ENCODE results near the gene MYZAP.

The MYZAP gene

GRCh38 chr15:57692709-57693108, 101.0 kb downstream of the MYZAP start:
- Histone ChIP-seq H3K4me3 (ENCODE audit: low read depth in 1 of 2, low read length in 1 of 2) (no peak overlapping the region), H3K36me3 (no peaks in the 10 kb centered on the region), H3K27me3 (peaks cover 19% of the 10 kb centered on the region), H3K4me1 (ENCODE audit: control insufficient read depth in 1 of 2, insufficient read depth in 1 of 2, low read depth in 1 of 2, low read length in 1 of 2) (no peaks in the 10 kb centered on the region), H3K9me3 (no peaks in the 10 kb centered on the region), H3K27ac (no peak overlapping the region)
- TF ChIP-seq CTCF (IDR thresholded peaks at IDR 0.05), result no peak

DNA sequence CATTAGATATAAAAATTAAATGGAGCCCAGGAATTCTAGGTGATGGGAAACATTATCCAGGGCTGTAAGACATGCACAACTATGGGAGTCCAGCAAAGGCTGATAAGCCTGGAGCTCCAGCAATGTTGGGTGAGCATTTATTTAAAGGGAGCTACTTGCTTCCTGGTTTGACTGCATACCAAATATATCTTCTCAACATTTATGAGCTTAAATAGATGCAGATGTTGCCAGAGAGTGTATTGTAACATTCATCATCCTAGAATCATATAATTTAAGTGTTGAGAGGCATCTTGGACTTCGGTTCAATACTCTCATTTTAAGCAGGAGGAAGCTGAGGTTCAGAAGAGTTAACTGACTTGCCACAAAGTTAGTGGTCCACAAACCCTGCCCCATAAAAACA, 102.6 kb downstream of the MYZAP start:
- TF ChIP-seq CTCF (IDR thresholded peaks at IDR 0.05), result no peak

DNA sequence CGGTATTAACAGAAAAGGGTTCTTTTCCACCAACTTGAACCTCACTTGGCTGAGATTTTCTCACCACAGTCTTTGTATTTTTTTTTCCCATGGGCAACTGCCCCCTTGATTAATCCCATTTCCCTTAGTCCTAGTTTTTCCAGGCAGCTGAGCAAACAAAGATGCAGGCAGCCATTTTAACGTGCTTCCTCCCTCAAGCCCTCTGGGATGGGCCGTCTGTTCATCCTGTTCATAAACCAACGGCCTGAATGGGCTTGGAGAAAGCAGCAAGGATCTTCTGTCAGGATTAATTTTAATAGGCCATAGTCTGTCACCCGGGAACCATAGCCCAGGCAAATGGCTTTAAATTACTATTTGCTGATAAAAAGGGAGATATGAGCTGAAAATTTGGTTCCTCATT, 104.4 kb downstream of the MYZAP start:
- Histone ChIP-seq H3K4me3 (ENCODE audit: low read depth in 1 of 2, low read length in 1 of 2) (no peak overlapping the region), H3K4me1 (ENCODE audit: control insufficient read depth in 1 of 2, insufficient read depth in 1 of 2, low read depth in 1 of 2, low read length in 1 of 2) (no peaks in the 10 kb centered on the region)
- TF ChIP-seq CTCF (IDR thresholded peaks at IDR 0.05), result no peak

More for the DNA sequence above, 102.6 kb downstream of the MYZAP start:
- H3K4me1 ChIP-seq (ENCODE audit: control insufficient read depth in 1 of 2, insufficient read depth in 1 of 2, low read depth in 1 of 2, low read length in 1 of 2), result no peaks in the 10 kb centered on the region
- H3K36me3 ChIP-seq, result no peaks in the 10 kb centered on the region
- no peak overlapping the region for H3K27ac ChIP-seq
- H3K27me3 ChIP-seq, result peaks cover 34% of the 10 kb centered on the region
- no peak overlapping the region for H3K4me3 ChIP-seq (ENCODE audit: low read depth in 1 of 2, low read length in 1 of 2)
- no peaks in the 10 kb centered on the region for H3K9me3 ChIP-seq

GRCh38 chr15:57697588-57697987, 105.9 kb downstream of the MYZAP start:
- no peak for TF ChIP-seq CTCF (IDR thresholded peaks at IDR 0.05)

More for the DNA sequence above, 104.4 kb downstream of the MYZAP start:
- Histone ChIP-seq H3K27me3 (peaks cover 53% of the 10 kb centered on the region), H3K27ac (no peak overlapping the region), H3K36me3 (no peaks in the 10 kb centered on the region), H3K9me3 (no peaks in the 10 kb centered on the region)

DNA sequence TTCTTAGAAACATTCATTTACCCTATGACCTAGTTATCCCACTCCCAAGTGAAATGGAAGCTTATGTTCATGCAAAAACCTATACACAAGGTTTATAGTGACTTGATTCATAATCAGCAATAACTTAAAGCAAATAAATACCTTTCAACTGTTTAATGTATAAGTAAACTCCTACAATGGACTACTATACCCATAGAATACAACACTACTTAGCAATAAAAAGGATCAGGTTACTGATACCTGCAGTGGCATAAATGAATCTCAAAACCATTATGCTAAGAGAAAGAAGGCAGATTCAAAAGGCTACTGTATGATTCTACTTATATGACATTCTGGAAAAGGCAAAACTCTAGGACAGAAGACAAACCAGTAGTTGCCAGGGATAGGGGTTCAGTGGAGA, 106.5 kb downstream of the MYZAP start:
- H3K27ac ChIP-seq, result no peak overlapping the region
- TF ChIP-seq CTCF (IDR thresholded peaks at IDR 0.05), result no peak
- peaks cover 74% of the 10 kb centered on the region for H3K27me3 ChIP-seq
- no peaks in the 10 kb centered on the region for H3K9me3 ChIP-seq
- no peaks in the 10 kb centered on the region for H3K4me1 ChIP-seq (ENCODE audit: control insufficient read depth in 1 of 2, insufficient read depth in 1 of 2, low read depth in 1 of 2, low read length in 1 of 2)
- no peaks in the 10 kb centered on the region for H3K36me3 ChIP-seq
- no peak overlapping the region for H3K4me3 ChIP-seq (ENCODE audit: low read depth in 1 of 2, low read length in 1 of 2)

More at GRCh38 chr15:57697588-57697987, 105.9 kb downstream of the MYZAP start:
- Histone ChIP-seq H3K27me3 (peaks cover 67% of the 10 kb centered on the region), H3K4me1 (ENCODE audit: control insufficient read depth in 1 of 2, insufficient read depth in 1 of 2, low read depth in 1 of 2, low read length in 1 of 2) (no peaks in the 10 kb centered on the region), H3K4me3 (ENCODE audit: low read depth in 1 of 2, low read length in 1 of 2) (no peak overlapping the region), H3K36me3 (no peaks in the 10 kb centered on the region), H3K9me3 (no peaks in the 10 kb centered on the region), H3K27ac (no peak overlapping the region)

GRCh38 chr15:57698991-57699390, 107.3 kb downstream of the MYZAP start:
- no peak for TF ChIP-seq CTCF (IDR thresholded peaks at IDR 0.05)
- Histone ChIP-seq H3K4me3 (ENCODE audit: low read depth in 1 of 2, low read length in 1 of 2) (no peak overlapping the region), H3K36me3 (no peaks in the 10 kb centered on the region), H3K4me1 (ENCODE audit: control insufficient read depth in 1 of 2, insufficient read depth in 1 of 2, low read depth in 1 of 2, low read length in 1 of 2) (no peaks in the 10 kb centered on the region), H3K27me3 (peaks cover 76% of the 10 kb centered on the region), H3K27ac (no peak overlapping the region), H3K9me3 (no peaks in the 10 kb centered on the region)

Data from neutrophil (primary cell).